HG02970 (cell line): ENCODE measurements around the gene AFG1L.
"Not testable (repeated sequence)": the region's sequence is repeated elsewhere in the genome, so short reads cannot be mapped to it uniquely, and the experiment has no call there.

Source experiments
- ATAC-seq: cut with Tn5 transposase; IDR thresholded peaks from one replicate; pipeline ENCODE4 v1.9.1; 2021; ENCODE audit warnings: mild to moderate bottlenecking, moderate library complexity, moderate number of reproducible peaks; ENCODE audit not compliant: unreplicated experiment, low FRiP score

The AFG1L gene

DNA sequence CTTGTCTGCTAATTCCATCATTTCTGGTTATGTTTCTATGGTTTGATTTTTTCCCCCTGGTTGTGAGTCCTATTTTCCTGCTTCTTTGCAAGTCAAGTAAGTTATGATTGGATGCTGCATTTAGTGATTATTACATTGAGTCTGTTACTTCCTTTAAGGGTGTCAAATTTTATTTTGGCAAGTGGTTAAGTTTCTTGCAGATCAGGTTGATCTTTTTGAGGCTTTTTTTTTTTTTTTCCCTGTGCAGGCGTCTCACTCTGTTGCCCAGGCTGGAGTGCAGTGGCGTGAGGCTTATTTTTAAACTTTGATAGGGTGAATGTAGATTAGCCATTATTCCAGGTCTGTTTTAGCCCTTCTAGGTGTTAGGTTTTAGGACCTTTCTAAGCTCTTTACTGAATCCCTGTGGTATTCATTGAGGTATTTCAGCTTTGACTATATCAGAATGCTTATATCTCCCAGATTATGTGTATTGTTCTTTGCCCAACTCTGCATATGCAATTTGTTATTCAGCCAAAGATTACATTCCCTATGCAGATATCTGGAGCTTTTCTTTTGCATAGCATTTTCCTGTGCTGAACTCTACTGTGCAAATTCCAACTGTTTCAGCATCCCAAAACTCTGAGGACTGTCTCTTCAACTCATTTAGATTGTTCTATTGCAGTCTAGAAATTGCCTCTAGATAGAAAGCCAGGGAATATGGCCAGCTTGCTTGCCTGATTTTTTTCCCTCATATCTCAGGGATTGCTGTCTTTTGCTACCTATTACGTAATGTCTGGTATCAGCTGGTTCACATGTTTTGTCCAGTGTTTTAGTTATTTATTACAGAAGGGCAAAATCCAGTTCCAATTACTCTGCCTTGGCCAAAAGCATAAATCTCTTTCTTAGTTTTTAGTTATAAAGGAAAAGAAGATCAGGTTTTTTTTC lies 113.3 kb downstream of the AFG1L start:
- no peak for ATAC-seq

DNA sequence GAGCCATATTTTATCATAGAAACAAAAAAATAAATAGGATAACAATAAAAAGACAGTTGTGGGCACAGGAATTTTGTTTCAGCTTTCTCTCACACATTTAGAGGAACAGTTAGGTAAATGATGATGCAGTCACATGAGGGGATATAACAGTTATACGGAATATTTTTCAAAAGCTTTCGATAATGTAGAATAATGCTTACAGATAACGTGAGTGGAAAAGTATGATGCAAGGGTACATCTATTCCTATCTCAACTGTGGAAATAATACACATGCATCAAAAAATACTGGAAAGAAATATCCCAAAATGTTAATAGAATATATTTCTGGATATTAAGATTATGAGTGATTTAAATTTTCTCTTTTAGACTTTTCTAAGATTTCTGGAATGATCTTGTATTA lies 114.0 kb downstream of the AFG1L start:
- no peak for ATAC-seq

DNA sequence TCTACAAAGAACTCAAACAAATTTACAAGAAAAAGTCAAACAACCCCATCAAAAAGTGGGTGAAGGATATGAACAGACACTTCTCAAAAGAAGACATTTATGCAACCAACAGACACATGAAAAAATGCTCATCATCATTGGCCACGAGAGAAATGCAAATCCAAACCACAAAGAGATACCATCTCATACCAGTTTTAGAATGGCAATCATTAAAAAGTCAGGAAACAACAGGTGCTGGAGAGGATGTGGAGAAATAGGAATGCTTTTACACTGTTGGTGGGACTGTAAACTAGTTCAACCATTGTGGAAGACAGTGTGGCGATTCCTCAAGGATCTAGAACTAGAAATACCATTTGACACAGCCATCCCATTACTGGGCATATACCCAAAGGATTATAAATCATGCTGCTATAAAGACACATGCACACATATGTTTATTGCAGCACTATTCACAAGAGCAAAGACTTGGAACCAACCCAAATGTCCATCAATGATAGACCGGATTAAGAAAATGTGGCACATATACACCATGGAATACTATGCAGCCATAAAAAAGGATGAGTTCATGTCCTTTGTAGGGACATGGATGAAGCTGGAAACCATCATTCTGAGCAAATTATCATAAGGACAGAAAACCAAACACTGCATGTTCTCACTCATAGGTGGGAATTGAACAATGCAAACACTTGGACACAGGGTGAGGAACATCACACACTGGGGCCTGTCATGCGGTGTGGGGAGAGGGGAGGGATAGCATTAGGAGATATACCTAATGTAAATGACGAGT lies 121.4 kb downstream of the AFG1L start:
- not testable (repeated sequence) for ATAC-seq

DNA sequence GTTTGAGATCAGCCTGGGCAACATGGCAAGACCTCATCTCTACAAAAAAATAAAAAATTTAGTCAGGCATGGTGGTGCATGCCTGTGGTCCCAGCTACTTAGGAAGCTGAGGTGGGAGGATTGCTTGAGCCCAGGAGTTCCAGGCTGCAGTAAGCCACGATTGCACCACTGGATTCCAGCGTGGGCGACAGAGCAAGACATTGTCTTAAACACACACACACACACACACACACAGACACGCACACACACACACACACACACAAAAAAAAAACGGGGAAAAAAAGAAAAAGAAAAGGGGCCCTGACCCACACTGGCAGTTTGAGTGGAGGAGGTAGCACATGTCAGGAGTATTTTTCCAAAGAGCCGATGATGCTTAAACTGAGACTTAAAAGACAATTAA lies 122.2 kb downstream of the AFG1L start:
- ATAC-seq = no peak

DNA sequence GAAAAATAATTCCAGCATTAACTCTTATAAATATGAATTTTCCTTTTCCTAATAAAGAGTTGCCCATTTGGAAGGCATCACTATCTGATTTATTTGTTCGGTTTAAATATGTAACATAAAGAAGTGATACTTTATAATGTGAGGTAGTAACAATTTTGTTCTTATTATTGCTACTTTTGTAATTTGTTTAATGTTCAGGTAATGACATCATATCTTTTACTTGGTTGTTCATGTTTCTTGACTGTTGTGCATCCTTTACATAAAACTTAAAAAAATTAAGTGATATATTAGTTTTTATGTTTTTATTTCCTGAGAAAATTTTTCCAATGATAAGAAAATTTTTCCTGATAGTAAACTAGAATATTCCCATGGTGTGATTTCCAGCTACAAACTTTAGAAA lies 124.6 kb downstream of the AFG1L start:
- no peak for ATAC-seq

DNA sequence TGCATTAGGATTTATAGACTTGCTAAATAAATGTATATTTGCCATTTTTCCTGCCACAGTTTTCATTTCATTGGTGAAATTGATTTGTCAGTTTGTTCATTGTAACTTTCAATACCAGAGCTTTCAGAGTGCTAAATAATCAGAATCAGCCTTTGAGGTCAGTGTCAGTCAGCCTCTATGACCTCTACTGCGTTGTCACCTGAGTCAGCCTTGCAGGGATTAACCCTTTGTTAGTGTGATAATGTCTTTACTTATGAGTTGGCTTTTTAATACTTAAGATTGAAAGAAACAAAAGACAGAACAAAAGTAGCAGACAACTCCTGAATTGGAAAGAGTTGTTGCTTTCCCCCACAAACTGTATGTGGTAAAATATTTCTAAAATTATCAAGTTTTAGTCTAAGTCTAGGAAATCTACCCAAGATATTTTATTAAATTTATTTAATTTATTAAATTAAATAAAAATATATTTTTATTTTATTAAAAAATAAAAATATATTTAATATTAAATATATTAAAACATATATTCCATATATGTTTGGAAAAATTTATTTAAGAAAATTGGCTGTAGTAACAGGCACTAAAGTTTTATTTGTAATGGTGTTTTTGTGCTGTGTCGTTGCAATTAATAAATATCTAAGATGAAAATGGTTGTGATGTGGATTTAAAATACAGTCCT lies 125.2 kb downstream of the AFG1L start:
- no peak for ATAC-seq

DNA sequence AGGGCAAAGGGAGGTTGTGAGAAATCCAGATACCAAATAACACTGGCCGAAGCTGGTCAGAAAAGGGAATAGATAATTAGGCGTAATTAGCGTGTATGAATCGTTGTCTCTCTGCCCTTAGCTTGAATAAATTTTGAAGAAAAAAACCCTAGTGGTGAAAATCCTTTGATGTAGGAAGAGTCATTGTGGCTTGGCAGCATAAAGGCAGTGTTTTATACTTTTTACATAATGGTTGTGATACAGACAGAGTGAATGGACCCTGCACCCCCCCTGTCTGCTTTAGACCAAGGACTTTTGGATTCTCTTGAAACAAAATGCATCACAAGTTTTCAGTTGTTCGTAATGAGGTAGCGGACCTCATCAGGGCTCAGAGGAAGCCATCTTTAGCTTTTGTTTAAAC lies 126.5 kb downstream of the AFG1L start:
- no peak for ATAC-seq

DNA sequence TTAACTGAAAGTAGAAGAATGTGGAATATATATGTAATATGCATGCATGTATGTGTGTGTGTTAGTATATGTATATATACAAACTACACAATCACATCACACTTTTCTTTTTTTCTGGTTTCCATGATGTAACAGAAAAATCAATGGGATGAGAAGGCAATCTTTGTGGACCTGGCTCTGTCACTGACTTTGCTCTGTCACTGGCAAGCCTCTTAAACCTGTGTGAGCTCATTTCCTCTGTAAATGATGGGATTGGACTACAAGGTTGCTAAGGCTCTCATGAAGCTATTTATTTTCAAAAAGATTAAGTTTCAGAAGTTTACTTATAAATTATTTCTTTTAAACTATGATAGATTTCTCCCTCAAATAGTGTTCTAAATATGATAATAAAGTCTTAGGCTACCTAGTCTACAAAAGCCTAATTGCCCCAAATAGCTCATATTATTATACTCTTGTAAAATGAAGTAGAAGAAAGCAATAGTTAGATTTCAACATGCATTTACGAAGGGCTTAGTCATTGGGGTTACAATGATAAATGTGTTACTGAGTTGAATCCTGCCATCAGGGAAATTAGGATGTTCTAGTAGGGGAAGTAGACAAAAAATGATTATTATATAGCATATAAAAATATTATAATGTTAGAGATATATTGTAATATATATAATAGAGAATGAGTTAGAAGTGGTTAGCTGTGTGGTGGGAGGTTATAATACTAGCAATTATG lies 129.3 kb downstream of the AFG1L start:
- ATAC-seq = no peak

DNA sequence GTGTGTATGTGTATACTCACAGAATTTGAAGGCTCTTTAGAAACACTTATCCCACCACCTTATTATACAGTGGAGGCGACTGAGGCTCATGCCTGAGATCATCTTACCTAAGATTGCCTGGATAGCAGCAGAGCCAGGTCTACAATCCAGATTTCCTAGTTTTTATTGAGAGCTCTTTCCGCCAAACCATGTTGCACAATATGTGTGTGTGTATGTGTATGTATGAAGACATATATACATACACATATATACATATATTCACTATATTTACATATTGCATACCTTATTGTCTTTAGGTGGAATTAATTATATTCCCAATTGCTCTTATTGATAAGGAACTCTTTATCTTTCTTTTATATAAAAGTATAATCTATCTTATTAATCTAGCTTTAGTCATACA lies 130.6 kb downstream of the AFG1L start:
- no peak for ATAC-seq

DNA sequence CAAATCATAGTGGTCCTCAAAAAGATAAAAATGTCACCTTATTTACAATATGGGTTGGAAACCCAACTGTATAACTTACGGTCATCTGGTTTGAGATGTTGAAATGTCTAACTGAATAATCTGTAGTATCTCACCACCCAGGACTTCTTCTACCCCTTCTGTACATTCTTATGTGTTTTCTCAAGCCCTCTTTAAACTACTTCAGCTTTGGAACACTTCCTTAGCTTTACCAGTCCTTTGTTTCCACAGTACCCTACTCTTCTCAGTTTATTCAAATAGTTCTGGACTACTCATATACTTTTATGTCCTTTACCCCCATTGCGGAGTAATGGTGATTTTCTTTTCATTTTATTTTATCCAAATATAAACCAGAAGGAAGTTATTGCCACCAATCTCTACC lies 137.3 kb downstream of the AFG1L start:
- no peak for ATAC-seq

DNA sequence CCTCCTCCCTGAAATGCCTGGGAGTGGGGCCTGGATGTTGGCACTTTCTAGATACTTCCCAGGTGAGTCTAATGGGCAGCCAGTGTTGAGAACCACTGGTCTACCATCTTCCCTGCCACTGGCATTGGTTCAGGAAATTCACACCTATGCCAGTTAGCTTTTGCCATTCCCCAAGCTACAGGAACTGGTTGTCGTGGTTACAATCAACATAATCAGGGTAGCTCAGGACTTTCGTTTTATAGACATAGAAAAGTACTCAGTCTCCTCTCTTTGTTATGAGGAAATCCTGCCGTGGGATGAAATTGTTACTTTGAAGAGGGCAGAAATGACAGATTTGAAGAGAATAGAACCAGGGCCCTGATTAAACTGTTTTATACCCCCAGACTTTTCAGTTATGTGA lies 137.9 kb downstream of the AFG1L start:
- no peak for ATAC-seq

DNA sequence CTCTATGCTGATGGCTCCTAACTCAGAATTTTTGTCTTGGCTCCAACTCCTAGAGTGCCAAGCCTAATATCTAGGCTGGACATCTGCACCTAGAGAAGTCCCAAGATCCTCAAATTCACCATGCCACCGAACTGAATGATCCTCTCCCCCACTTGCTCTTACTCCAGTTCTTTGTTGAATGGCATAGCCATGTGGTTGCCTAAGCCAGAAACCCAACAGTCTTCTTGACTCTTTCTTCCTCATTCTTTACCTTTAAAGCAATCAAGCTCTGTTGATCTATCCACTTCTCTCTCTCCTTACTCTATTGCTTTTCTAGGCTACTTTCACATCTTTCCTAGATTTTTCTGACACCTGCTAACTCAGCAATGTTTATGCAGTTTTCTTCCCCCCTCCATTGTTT lies 139.4 kb downstream of the AFG1L start:
- no peak for ATAC-seq

DNA sequence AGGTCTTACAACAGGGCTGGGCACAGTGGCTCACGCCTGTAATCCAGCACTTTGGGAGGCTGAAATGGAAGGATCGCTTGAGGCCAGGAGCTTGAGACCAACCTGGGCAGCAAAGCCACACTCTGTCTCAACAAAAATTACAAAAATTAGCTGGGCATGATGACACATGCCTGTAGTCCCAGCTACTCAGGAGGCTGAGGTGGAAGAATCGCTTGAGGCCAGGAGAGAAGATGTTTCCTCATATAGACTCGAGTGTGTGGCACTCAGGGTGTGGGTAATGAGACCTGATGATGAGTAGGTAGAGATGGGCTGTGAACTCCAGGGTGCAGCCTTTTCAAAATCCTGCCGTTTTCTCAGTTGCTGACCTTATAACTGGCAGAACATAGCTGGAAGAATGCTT lies 140.5 kb downstream of the AFG1L start:
- no peak for ATAC-seq

DNA sequence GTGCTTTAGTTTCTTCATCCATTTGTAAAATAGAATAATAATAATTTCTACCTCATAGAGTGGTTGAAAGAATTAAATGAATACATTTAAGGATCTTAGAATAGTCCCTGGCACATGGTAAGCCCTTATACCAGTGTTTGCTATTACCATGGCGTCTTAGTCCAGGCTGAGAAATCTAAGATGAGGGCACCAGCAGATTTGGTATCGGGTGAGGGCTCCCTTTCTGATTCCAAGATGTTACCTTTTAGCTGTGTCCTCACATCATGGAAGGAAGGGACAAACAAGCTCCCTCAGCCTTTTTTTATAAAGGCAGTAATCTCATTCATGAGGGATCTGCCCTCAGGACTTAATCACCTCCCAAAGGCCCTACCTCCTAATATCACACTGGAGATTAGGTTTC lies 141.9 kb downstream of the AFG1L start:
- no peak for ATAC-seq

DNA sequence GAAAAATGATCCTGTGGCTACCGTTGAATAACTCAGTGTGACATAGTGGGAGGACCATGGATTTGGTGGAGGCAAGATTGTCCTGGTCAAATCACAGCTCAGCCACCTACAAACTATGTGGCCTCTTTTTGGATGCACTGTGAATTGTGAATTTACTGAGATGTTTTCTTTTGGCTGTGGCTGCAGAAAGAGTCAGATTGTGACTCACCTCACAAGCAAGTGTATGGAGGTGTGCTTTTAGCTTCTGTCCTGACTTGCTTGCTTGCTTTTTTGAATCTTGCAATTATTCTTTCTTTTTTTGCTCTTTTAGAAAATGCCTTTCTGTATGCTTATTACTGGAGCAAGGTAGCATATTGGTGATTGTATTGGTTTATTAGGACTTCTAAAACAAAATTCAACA lies 143.0 kb downstream of the AFG1L start:
- ATAC-seq = no peak

DNA sequence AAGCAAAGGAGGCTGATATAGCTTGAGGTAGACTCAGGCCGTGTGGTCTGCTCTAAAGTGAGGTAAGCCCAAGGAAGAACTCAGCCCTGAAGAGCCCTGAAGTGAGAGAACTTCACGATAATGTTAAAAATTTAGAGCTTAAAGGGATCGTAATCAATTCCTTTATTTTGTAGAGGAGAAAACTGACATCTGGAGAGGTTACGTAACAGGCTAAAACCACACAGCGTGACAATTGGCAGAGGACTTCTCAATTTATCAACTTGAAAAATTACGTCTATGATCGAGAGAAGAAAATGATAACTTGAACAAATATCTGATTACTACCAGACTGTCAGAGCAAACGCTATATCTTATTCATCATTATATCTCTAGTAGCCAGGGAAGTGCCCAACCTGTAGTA lies 144.1 kb downstream of the AFG1L start:
- no peak for ATAC-seq

DNA sequence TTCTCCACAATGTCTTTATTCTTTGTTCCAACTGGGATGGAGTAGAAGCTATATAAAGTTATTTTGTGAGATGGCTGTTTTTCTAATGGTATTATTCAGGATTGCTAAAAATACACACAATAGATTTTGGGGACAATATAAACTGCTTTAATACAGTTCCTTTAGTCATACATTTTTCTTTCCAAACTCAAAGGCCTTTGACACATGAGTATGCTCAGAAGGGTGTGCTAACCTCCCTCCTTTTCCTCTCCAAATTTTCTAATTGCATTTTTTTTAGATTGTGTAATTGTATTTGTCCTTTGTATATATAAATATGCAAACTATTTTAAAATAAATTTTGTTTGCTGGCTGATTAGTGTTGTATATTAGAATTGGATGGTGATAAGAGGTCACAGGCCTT lies 146.3 kb downstream of the AFG1L start:
- ATAC-seq = no peak

DNA sequence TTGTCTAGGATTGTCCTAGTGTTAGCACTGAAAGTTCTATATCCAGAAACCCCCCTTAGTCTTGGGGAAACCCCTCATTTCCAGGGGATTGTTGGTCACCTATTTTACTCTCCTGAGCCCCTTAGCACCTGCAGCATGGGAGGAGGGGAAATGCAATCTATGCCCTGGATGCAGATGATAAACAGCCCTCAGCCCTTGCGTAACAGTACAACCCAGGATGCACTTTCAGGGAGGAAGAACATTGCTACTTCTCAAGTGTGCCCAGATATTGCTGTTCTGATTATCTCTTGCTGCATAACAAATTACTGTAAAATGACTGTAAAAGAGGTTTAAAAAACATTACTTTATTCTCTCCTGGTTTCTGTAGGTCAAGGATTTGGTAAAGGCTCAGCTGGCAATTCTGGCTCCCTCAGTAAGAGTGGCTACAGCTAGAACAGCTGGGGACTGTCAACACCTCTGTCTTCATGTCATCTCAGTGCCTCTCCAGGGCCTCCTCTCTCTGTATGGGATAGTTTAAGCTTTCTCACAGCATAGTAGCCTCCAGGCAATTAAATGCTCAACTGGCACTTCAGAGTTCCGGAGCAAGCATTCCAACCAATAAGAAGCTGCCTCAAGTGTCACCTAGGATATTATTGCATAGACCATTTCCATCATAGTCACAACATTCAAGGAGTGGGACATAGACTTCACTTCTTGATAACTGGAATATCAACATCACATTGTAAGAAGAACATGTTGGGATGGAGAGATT lies 148.1 kb downstream of the AFG1L start:
- no peak for ATAC-seq

DNA sequence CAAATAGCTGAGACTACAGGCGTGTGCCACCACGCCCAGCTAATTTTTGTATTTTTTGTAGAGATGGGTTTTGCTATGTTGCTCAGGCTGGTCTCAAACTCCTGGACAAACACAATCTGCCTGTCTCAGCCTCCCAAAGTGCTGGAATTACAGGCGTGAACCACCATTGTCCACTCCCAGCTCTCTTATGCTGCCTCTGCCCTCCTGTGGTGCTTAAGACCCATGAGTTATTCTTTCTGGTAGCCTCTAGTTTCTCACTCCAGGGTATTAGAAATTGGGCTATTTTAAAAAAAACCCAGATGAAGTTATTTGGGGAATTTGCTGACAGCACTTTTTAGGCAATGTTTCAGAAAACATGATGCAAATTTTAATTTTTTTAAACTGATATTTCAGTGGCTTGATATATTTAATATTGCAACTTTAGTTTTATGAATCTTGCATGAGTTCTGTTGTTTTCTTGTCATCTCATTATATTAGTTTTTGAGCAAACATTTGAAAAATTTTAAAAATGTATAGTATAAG lies 151.8 kb downstream of the AFG1L start:
- ATAC-seq = no peak

DNA sequence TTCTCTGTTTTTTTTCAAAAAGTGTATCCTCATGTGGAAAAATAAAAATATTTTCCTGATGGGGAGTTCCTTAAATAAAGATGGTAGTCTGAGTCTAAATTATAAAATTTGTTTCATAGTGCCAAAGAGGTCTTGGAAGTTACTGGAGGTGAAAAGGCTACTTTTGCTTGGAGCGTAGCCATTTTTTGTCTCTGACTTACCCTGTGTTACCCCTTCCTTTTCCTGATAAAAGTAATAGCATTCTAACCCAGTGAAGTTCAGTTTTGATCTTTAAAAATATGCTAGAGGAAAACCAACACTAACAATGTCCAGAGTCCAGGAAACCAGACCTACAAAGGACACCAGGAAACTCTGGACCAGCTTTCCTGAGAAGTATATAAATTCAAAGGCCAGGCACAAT lies 153.6 kb downstream of the AFG1L start:
- ATAC-seq = no peak
